VCaP (cell line): ENCODE data around the gene PTTG1.

Experiments used
- H3K27ac ChIP-seq: fragments of 450-650 bp; 2 replicates; pipeline ENCODE4 v1.5.1; 2017
- CTCF ChIP-seq: fragments of 450-650 bp; conservative IDR thresholded peaks from 2 replicates; pipeline ENCODE4 v1.5.1; 2017; ENCODE audit warnings: mild to moderate bottlenecking, moderate library complexity

Gene PTTG1

GRCh38 chr5:160468363-160468975 is 46.8 kb downstream of the PTTG1 start:
- TF ChIP-seq CTCF, result no peak
- H3K27ac ChIP-seq, result no peak overlapping the region

GRCh38 chr5:160469156-160470144 is 47.8 kb downstream of the PTTG1 start:
- no peak overlapping the region for H3K27ac ChIP-seq
- no peak for TF ChIP-seq CTCF

GRCh38 chr5:160470437-160471361 is 49.0 kb downstream of the PTTG1 start:
- H3K27ac ChIP-seq, result no peak overlapping the region
- no peak for TF ChIP-seq CTCF

- no peak for TF ChIP-seq CTCF
- H3K27ac ChIP-seq, result no peak overlapping the region
Measured at GRCh38 chr5:160471761-160472160, 50.1 kb downstream of the PTTG1 start.

GRCh38 chr5:160472482-160472881 is 50.8 kb downstream of the PTTG1 start:
- no peak overlapping the region for H3K27ac ChIP-seq
- no peak for TF ChIP-seq CTCF

GRCh38 chr5:160473681-160474080 is 52.0 kb downstream of the PTTG1 start:
- no peak overlapping the region for H3K27ac ChIP-seq
- TF ChIP-seq CTCF, result no peak
